HG02623 (cell line): ENCODE measurements around the gene PACSIN1.

Experiments used
- ATAC-seq: cut with Tn5 transposase; IDR thresholded peaks from one replicate; pipeline ENCODE4 v1.9.1; 2021; ENCODE audit warnings: moderate library complexity; ENCODE audit not compliant: unreplicated experiment

Gene PACSIN1

GRCh38 chr6:34560366-34561226 lies 94.7 kb downstream of the PACSIN1 start:
- no peak for ATAC-seq

DNA sequence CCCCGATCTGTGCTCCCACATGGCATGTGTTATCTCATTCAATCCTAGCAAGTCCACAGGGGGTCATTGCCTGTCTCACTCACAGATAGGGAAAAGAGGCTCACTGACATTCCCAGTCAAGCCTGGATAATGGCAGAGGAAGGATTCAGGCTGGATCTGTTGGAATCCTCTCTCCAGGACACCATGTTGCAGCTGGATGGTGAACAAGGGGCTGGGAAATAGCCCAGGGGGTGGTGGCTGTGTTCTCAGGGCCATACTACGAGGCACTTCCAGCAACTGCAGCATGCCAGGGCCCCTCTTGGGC lies 95.3 kb downstream of the PACSIN1 start:
- no peak for ATAC-seq

DNA sequence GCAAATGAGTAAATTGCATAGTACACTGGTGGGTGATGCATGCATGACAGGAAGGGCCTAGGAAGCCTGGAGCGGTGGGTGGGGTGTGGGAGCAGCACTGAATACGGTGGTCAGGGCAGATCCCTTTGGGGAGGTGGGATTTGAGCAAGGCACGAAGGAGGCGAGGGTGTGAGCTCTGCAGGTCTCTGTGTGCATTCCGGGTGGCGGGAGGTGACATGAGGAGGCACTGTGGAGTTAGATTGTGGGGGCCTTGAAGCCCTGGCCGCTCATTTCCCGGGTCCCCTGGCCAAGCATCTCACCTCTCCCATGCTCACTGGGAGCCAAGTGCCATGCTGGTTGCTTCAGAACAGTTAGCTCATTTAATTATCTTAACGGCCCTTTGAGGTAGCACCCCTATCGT lies 96.5 kb downstream of the PACSIN1 start:
- no peak for ATAC-seq

GRCh38 chr6:34562861-34563512 lies 97.1 kb downstream of the PACSIN1 start:
- ATAC-seq, result no peak

GRCh38 chr6:34563513-34563870 lies 97.6 kb downstream of the PACSIN1 start:
- no peak for ATAC-seq

DNA sequence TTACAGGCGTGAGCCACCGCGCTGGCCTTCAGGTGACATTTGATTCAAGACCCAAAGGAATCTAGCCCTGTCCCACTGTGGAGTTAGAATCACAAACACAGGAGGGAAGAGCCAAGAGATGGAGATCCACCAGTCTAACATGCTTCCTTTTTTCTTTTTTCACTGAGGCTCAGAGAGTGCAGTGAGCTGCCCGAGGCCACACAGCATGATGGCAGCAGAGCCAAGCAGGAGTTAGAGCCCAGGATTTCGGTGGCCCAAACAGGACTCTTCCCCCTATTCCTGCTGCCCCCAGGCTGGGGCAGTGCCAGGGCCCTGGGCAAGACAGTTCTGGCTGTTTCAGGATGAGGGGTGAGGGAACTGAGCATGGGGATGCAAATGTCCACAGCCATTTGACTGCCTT lies 98.3 kb downstream of the PACSIN1 start:
- no peak for ATAC-seq

GRCh38 chr6:34565722-34566137 lies 99.9 kb downstream of the PACSIN1 start:
- no peak for ATAC-seq

GRCh38 chr6:34566830-34567546 lies 101.1 kb downstream of the PACSIN1 start:
- no peak for ATAC-seq

DNA sequence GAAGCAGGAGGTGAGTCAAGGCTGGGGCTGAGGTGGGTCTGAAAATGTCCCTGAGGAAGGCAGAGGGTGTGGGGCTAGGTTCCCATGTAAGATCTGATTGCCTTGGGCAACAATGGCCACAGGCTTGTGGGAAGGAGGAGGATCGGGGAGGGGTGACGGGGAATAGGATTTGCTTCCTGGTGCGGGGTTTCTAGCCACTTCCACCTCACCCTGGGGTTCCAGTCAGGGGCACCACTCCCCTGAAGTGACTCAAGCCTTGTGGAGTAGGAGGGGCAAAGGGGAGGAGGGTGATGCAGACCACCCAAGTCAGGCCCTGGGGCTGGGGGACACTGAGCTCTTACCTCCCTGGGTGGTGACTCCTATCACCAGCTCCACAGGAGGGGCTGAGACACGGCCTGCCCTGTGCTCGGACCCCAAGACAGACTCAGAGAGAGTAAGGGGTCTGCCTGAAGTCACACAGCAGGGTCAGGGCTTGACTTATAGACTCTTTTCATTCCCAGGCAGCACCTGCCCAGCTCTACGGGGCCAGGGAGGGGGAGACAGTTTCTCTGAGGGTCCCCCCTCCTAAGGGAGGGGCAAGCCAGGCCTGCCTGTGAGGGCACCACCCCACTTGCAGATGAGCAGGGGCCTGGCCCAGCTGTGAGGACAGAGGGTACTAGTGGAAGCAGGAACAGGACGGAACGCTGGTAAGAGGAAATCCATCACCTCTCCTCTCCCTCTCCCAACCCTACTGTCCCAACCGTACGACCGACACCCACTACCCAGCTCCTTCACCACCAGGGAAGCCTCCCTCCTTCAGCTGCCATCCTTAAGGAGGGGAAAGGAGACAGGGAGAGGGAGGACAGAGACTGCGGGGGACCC lies 102.7 kb downstream of the PACSIN1 start:
- no peak for ATAC-seq

GRCh38 chr6:34569361-34569973 lies 103.6 kb downstream of the PACSIN1 start:
- no peak for ATAC-seq

- ATAC-seq, result no peak
Measured at GRCh38 chr6:34570066-34570833, 104.4 kb downstream of the PACSIN1 start.

DNA sequence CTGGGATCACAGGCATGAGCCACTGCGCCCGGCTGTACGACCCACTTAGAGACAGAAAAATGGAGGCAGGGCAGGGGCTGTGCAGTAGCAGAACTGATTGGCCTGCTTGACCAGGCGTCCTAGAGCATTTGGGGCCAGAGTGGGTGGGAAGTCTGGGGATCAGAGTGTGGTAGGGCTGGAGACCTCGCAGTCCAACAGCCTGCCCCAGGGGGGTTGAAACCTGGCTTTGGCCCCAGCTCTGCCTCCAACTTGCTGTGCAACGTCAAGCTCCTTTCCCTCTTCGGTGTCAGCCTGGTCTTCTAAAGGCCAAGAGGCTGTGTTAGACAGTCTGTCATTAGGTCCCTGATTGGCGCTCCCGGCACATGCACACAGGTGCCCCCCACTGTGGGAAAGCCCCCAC lies 105.5 kb downstream of the PACSIN1 start:
- no peak for ATAC-seq

DNA sequence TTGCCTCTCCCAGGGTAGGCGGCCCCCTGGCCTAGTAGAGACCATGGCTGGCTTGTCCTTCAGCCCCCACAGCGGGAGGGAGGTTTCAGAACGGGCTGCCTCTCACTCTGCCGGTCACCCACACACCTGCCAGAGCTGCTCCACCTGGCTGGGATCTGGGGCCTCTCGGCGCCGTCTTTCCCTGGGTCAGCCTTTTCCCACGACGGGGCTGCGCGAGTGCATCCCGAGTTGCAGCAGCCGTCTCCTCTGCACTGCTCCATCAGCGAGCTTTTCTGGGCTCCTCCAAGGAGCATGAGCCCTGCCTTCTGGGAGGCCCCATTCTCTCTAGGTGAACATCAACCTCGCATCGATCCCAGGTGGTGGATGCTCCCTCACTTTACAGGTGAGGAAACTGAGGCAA lies 106.1 kb downstream of the PACSIN1 start:
- no peak for ATAC-seq

GRCh38 chr6:34572585-34572984 lies 106.7 kb downstream of the PACSIN1 start:
- no peak for ATAC-seq

- no peak for ATAC-seq
Measured at GRCh38 chr6:34573567-34574183, 107.8 kb downstream of the PACSIN1 start.

GRCh38 chr6:34574647-34575293 lies 108.9 kb downstream of the PACSIN1 start:
- no peak for ATAC-seq

GRCh38 chr6:34575326-34575725 lies 109.5 kb downstream of the PACSIN1 start:
- ATAC-seq, result no peak

- ATAC-seq, result no peak
Measured at GRCh38 chr6:34576286-34576955, 110.5 kb downstream of the PACSIN1 start.
